HCT116 (cell line): ENCODE results near the gene ATG10. TPM values are rescaled to one million over a fixed set of nuclear protein-coding genes. Genes with fewer than 3 reads are reported as not detected.

ENCODE experiments used
- ATAC-seq: fragments of 200-7000 bp; cut with Tn5 transposase; 2 replicates; pipeline ENCODE4 v1.9.1; 2020; ENCODE audit warnings: mild to moderate bottlenecking, moderate library complexity
- BruUV-seq: library from RNA; stranded (reverse); fragments of 400-500 nt; replicated peaks from 2 replicates; lab custom pipeline; 2021; lab: Mats Ljungman, UMichigan
- CTCF ChIA-PET: fragments of 300-600 bp; sonication (Branson Sonifier 250); formaldehyde crosslinking; loops from one replicate; lab custom pipeline; 2021; ENCODE audit warnings: antibody characterized with exemption; lab: Charles Lee
- POLR2A ChIA-PET: fragments of 300-600, 350-600 bp; sonication (Branson Sonifier 250); formaldehyde crosslinking; loops from one replicate; lab custom pipeline; 2021; ENCODE audit warnings: antibody characterized with exemption; lab: Charles Lee
- RAD21 ChIA-PET, 2 experiments: fragments of 300-600 bp; sonication (Branson Sonifier 250); formaldehyde crosslinking; loops; one replicate each; lab custom pipeline; 2023; ENCODE audit warnings: low total read pairs in 2 of 2; ENCODE audit not compliant: uncharacterized antibody in 2 of 2, unreplicated experiment in 2 of 2, low non-redundant PET in 1 of 2; lab: Charles Lee
- DNase-seq: peaks from one replicate; pipeline ENCODE4 v3.0.0-alpha.2; 2010; ENCODE audit warnings: low read depth, low spot score
- H2AFZ ChIP-seq: fragments of 200-600 bp; shearing (Covaris generic), sonication (generic); 2 replicates; pipeline ENCODE4 v1.6.1; 2017; ENCODE audit warnings: low read depth, mixed run types, mixed read lengths, antibody characterized with exemption, low read length; ENCODE audit not compliant: poor library complexity, severe bottlenecking
- H3K27ac ChIP-seq: 2 replicates; pipeline ENCODE4 v1.5.1; 2012; ENCODE audit warnings: low read depth, low read length
- H3K27me3 ChIP-seq: fragments of 200-600 bp; sonication (generic); 2 replicates; pipeline ENCODE4 v1.6.1; 2016; ENCODE audit warnings: mixed run types, low read length, mixed read lengths; ENCODE audit not compliant: insufficient read depth
- H3K36me3 ChIP-seq, 2 experiments: fragments of 200-500 bp in 1 of 2; fragments of 200-600 bp in 1 of 2; sonication (Bioruptor generic) in 1 of 2; sonication (generic) in 1 of 2; 2 replicates each; pipeline versions ENCODE4 v1.5.1 to v1.6.1; 2014 to 2016; ENCODE audit warnings: low read length in 2 of 2, inconsistent platforms in 1 of 2, mixed read lengths in 1 of 2, mixed run types in 1 of 2; ENCODE audit not compliant: insufficient read depth in 2 of 2, control insufficient read depth in 1 of 2
- H3K4me1 ChIP-seq, 2 experiments: fragments of 200-600 bp in 1 of 2; sonication (generic) in 1 of 2; 2 replicates each; pipeline versions ENCODE4 v1.5.1 to v1.6.1; 2012 to 2017; ENCODE audit warnings: low read length in 2 of 2, inconsistent platforms in 1 of 2, mild to moderate bottlenecking in 1 of 2, mixed read lengths in 1 of 2, mixed run types in 1 of 2, moderate library complexity in 1 of 2; ENCODE audit not compliant: insufficient read depth in 2 of 2, control insufficient read depth in 1 of 2
- H3K4me2 ChIP-seq: fragments of 200-600 bp; sonication (generic); 2 replicates; pipeline ENCODE4 v1.6.1; 2017; ENCODE audit warnings: mixed run types, low read length, mixed read lengths
- H3K4me3 ChIP-seq, 2 experiments: fragments of 200-600 bp in 1 of 2; sonication (generic) in 1 of 2; replicated peaks in 1 of 2; 2 replicates each; pipeline ENCODE4 v1.5.1; 2011 to 2016; ENCODE audit warnings: low read length in 2 of 2, control low read depth in 1 of 2, low read depth in 1 of 2, mild to moderate bottlenecking in 1 of 2, mixed read lengths in 1 of 2, mixed run types in 1 of 2
- H3K79me2 ChIP-seq: fragments of 200-600 bp; sonication (generic); 2 replicates; pipeline ENCODE4 v1.6.1; 2017; ENCODE audit warnings: mild to moderate bottlenecking, mixed run types, low read length, moderate library complexity, mixed read lengths; ENCODE audit not compliant: insufficient read depth
- H3K9ac ChIP-seq: fragments of 200-600 bp; sonication (generic); 2 replicates; pipeline ENCODE4 v1.6.1; 2016; ENCODE audit warnings: low read length, mixed read lengths
- H3K9me2 ChIP-seq: fragments of 200-600 bp; sonication (generic), shearing (Covaris generic); 2 replicates; pipeline ENCODE4 v1.6.1; 2017; ENCODE audit warnings: mixed run types, mild to moderate bottlenecking, moderate library complexity; ENCODE audit not compliant: insufficient read depth
- H3K9me3 ChIP-seq, 2 experiments: fragments of 200-500 bp in 1 of 2; fragments of 200-600 bp in 1 of 2; sonication (Bioruptor generic) in 1 of 2; sonication (generic) in 1 of 2; 2 replicates each; pipeline ENCODE4 v1.6.1; 2014 to 2017; ENCODE audit warnings: low read length in 2 of 2, mixed read lengths in 2 of 2, inconsistent platforms in 1 of 2, low read depth in 1 of 2, mild to moderate bottlenecking in 1 of 2, mixed run types in 1 of 2, moderate library complexity in 1 of 2; ENCODE audit not compliant: control insufficient read depth in 1 of 2, insufficient read depth in 1 of 2
- H4K20me1 ChIP-seq: fragments of 200-600 bp; sonication (generic), shearing (Covaris generic); 2 replicates; pipeline ENCODE4 v1.6.1; 2017; ENCODE audit warnings: mixed run types, mild to moderate bottlenecking, moderate library complexity; ENCODE audit not compliant: insufficient read depth
- EGR1 ChIP-seq: IDR thresholded peaks from 2 replicates; pipeline ENCODE4 v1.6.1; 2012; ENCODE audit warnings: low read depth
- ELF1 ChIP-seq: IDR thresholded peaks from 2 replicates; pipeline ENCODE4 v1.6.1; 2012; ENCODE audit warnings: low read depth, borderline replicate concordance
- FOSL1 ChIP-seq: IDR thresholded peaks from 2 replicates; pipeline ENCODE4 v1.6.1; 2012; ENCODE audit warnings: low read depth
- JUND ChIP-seq: IDR thresholded peaks from 2 replicates; pipeline ENCODE4 v1.6.1; 2012
- RAD21 ChIP-seq: IDR thresholded peaks from 2 replicates; pipeline ENCODE4 v1.6.1; 2012; ENCODE audit warnings: low read depth, mild to moderate bottlenecking
- SIN3A ChIP-seq: IDR thresholded peaks from 2 replicates; pipeline ENCODE4 v1.6.1; 2012; ENCODE audit warnings: low read depth
- ZFX ChIP-seq: fragments of 450-650 bp; IDR thresholded peaks from 2 replicates; pipeline ENCODE4 v1.6.1; 2017
- intact Hi-C: fragments of 100-400 bp; cut with micrococcal nuclease; formaldehyde crosslinking; loops from 2 replicates; pipeline ENCODE4 v1.10.0; 2022
- total RNA-seq: library from RNA; stranded (reverse); gene quantifications from one replicate; pipeline ENCODE4 v1.2.1, GENCODE V29; 2021; ENCODE audit not compliant: unreplicated experiment
- TF ChIP-seq, protein P1 (sequence below), 3 experiments: fragments of 200-600 bp in 1 of 3; sonication (generic) in 1 of 3; IDR thresholded peaks in 2 of 3; conservative IDR thresholded peaks in 1 of 3; 2 replicates each; pipeline ENCODE4 v1.5.1; 2012 to 2017; ENCODE audit warnings: low read depth in 2 of 3, low read length in 2 of 3, antibody characterized with exemption in 1 of 3, borderline replicate concordance in 1 of 3, control low read depth in 1 of 3, mild to moderate bottlenecking in 1 of 3, mixed read lengths in 1 of 3, mixed run types in 1 of 3, moderate library complexity in 1 of 3; ENCODE audit not compliant: insufficient read depth in 1 of 3
- TF ChIP-seq, protein P2 (sequence below): IDR thresholded peaks from 2 replicates; pipeline ENCODE4 v1.6.1; 2012; ENCODE audit warnings: low read depth
- TF ChIP-seq, protein P3 (sequence below): IDR thresholded peaks from 2 replicates; pipeline ENCODE4 v1.6.1; 2011; ENCODE audit warnings: mild to moderate bottlenecking, low read length, moderate library complexity; ENCODE audit not compliant: insufficient replicate concordance; ENCODE audit errors: extremely low read depth

The ATG10 gene
- total RNA-seq, 1 experiment from 2014 or later = 9.4 TPM

DNA sequence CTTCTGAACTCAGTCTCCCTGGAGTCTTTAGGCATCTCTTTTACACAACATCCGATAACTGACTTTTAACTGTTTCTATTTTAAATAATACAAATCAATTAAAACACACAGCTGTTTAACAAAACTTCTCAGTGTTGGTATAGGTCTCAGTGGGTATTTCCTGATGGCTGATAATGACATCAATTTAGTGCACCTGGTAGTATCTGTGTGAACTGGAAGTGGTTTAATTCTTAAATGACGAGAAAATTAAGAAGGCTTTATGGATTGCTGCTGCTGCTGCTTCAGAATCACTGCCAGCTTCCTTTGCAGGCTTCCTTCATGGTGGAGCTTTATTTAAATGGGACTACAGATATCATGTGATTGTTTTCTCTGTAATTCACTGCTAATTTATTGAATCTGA lies 214.0 kb downstream of the ATG10 start:
- RAD21 ChIA-PET = no interaction called here
- intact Hi-C loops = no loop called here
- no peaks in the 10 kb centered on the region for H3K9me3 ChIP-seq
- no peak overlapping the region for H3K4me2 ChIP-seq
- no peak for DNase-seq
- no peak overlapping the region for H3K27ac ChIP-seq
- H3K27me3 ChIP-seq = no peaks in the 10 kb centered on the region
- H3K4me1 ChIP-seq = no peaks in the 10 kb centered on the region
- CTCF ChIA-PET = interaction anchor here (1.3 kb wide), 1 partner anchor 11 kb away, joined by 4 read pairs; no protein-coding TSS in a partner anchor
- no peaks in the 10 kb centered on the region for H3K9me2 ChIP-seq
- H3K36me3 ChIP-seq = no peaks in the 10 kb centered on the region
- ATAC-seq = no peak
- BruUV-seq = no TSS peak
- no peaks in the 10 kb centered on the region for H3K79me2 ChIP-seq
- POLR2A ChIA-PET = no interaction called here
- H4K20me1 ChIP-seq = no peaks in the 10 kb centered on the region
- H3K4me3 ChIP-seq = no peak overlapping the region
- H3K9ac ChIP-seq = no peak overlapping the region
- no peak overlapping the region for H2AFZ ChIP-seq
- no peak for TF ChIP-seq EGR1
- no peak for TF ChIP-seq ELF1
- no peak for TF ChIP-seq JUND
- TF ChIP-seq ZFX = no peak
- TF ChIP-seq, protein P1, sequence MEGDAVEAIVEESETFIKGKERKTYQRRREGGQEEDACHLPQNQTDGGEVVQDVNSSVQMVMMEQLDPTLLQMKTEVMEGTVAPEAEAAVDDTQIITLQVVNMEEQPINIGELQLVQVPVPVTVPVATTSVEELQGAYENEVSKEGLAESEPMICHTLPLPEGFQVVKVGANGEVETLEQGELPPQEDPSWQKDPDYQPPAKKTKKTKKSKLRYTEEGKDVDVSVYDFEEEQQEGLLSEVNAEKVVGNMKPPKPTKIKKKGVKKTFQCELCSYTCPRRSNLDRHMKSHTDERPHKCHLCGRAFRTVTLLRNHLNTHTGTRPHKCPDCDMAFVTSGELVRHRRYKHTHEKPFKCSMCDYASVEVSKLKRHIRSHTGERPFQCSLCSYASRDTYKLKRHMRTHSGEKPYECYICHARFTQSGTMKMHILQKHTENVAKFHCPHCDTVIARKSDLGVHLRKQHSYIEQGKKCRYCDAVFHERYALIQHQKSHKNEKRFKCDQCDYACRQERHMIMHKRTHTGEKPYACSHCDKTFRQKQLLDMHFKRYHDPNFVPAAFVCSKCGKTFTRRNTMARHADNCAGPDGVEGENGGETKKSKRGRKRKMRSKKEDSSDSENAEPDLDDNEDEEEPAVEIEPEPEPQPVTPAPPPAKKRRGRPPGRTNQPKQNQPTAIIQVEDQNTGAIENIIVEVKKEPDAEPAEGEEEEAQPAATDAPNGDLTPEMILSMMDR (IDR thresholded peaks at IDR 0.05 in 2 of 3, conservative IDR thresholded peaks at IDR 0.05 in 1 of 3; ENCODE audit: borderline replicate concordance in 1 of 3, insufficient read depth in 1 of 3, low read depth in 2 of 3, low read length in 2 of 3) = no peak
- TF ChIP-seq FOSL1 = no peak
- no peak for TF ChIP-seq RAD21
- no peak for TF ChIP-seq SIN3A

DNA sequence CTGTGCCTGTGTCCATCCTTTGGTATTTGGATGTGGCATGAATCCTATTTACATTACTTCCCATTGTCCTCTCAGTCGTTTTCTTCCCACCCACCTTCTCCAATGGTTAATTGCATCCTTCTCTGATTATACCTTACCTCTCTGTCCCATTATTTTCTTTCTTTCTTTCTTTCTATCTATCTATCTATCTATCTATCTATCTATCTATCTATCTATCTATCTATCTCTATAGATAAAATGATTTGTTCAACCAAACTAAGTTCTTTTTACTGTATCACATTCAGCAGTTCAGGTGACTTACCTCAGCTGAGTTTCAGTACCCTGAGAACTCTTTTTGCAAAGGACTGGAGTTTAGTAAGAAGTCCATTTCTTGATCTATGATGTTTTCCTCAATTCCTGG lies 225.7 kb downstream of the ATG10 start:
- Histone ChIP-seq H2AFZ (no peak overlapping the region), H3K4me3 (no peak overlapping the region), H3K4me1 (no peaks in the 10 kb centered on the region), H3K79me2 (no peaks in the 10 kb centered on the region), H3K9me2 (no peaks in the 10 kb centered on the region), H3K4me2 (no peak overlapping the region), H4K20me1 (no peaks in the 10 kb centered on the region), H3K27me3 (no peaks in the 10 kb centered on the region), H3K9me3 (no peaks in the 10 kb centered on the region), H3K27ac (no peak overlapping the region), H3K9ac (no peak overlapping the region), H3K36me3 (no peaks in the 10 kb centered on the region)
- ChIA-PET RAD21 (no interaction called here), CTCF (no interaction called here), POLR2A (no interaction called here)
- no TSS peak for BruUV-seq
- intact Hi-C loops = no loop called here
- TF ChIP-seq, protein P2, sequence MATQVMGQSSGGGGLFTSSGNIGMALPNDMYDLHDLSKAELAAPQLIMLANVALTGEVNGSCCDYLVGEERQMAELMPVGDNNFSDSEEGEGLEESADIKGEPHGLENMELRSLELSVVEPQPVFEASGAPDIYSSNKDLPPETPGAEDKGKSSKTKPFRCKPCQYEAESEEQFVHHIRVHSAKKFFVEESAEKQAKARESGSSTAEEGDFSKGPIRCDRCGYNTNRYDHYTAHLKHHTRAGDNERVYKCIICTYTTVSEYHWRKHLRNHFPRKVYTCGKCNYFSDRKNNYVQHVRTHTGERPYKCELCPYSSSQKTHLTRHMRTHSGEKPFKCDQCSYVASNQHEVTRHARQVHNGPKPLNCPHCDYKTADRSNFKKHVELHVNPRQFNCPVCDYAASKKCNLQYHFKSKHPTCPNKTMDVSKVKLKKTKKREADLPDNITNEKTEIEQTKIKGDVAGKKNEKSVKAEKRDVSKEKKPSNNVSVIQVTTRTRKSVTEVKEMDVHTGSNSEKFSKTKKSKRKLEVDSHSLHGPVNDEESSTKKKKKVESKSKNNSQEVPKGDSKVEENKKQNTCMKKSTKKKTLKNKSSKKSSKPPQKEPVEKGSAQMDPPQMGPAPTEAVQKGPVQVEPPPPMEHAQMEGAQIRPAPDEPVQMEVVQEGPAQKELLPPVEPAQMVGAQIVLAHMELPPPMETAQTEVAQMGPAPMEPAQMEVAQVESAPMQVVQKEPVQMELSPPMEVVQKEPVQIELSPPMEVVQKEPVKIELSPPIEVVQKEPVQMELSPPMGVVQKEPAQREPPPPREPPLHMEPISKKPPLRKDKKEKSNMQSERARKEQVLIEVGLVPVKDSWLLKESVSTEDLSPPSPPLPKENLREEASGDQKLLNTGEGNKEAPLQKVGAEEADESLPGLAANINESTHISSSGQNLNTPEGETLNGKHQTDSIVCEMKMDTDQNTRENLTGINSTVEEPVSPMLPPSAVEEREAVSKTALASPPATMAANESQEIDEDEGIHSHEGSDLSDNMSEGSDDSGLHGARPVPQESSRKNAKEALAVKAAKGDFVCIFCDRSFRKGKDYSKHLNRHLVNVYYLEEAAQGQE = no peak
- TF ChIP-seq, protein P1 (IDR thresholded peaks at IDR 0.05 in 2 of 3, conservative IDR thresholded peaks at IDR 0.05 in 1 of 3; ENCODE audit: borderline replicate concordance in 1 of 3, insufficient read depth in 1 of 3, low read depth in 2 of 3, low read length in 2 of 3) = no peak
- TF ChIP-seq, protein P3, sequence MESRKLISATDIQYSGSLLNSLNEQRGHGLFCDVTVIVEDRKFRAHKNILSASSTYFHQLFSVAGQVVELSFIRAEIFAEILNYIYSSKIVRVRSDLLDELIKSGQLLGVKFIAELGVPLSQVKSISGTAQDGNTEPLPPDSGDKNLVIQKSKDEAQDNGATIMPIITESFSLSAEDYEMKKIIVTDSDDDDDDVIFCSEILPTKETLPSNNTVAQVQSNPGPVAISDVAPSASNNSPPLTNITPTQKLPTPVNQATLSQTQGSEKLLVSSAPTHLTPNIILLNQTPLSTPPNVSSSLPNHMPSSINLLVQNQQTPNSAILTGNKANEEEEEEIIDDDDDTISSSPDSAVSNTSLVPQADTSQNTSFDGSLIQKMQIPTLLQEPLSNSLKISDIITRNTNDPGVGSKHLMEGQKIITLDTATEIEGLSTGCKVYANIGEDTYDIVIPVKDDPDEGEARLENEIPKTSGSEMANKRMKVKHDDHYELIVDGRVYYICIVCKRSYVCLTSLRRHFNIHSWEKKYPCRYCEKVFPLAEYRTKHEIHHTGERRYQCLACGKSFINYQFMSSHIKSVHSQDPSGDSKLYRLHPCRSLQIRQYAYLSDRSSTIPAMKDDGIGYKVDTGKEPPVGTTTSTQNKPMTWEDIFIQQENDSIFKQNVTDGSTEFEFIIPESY = no peak
- TF ChIP-seq SIN3A = no peak
- TF ChIP-seq FOSL1 = no peak
- no peak for TF ChIP-seq EGR1
- no peak for DNase-seq
- ATAC-seq = no peak
